ENCODE data around the gene LRPAP1.
A peak's percentile ranks its signal among the peaks of the same experiment; 100 is the strongest.
"Not testable (repeated sequence)": the region's sequence is repeated elsewhere in the genome, so short reads cannot be mapped to it uniquely, and the experiment has no call there.

The LRPAP1 gene

DNA sequence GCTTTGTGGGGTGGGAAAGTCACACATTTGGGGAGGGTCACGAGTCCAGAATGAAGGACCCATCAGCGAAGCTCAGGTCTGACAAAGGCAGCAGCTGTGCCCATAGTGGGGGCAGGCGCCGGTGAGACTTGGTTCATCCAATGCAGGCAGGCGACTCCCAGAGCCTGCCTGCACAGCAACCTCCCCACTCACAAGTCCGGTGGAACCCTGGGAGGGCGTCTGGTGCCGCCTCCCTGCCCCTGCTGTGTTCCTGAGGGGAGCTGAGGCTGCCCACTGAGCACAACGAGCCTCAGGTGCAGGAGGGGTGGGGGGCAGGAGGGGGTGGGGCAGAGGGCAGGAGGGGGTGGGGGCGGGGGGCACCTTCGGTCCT lies 13.7 kb downstream of the LRPAP1 start:
- DNase-seq (ENCODE audit: low spot score): no peak

DNA sequence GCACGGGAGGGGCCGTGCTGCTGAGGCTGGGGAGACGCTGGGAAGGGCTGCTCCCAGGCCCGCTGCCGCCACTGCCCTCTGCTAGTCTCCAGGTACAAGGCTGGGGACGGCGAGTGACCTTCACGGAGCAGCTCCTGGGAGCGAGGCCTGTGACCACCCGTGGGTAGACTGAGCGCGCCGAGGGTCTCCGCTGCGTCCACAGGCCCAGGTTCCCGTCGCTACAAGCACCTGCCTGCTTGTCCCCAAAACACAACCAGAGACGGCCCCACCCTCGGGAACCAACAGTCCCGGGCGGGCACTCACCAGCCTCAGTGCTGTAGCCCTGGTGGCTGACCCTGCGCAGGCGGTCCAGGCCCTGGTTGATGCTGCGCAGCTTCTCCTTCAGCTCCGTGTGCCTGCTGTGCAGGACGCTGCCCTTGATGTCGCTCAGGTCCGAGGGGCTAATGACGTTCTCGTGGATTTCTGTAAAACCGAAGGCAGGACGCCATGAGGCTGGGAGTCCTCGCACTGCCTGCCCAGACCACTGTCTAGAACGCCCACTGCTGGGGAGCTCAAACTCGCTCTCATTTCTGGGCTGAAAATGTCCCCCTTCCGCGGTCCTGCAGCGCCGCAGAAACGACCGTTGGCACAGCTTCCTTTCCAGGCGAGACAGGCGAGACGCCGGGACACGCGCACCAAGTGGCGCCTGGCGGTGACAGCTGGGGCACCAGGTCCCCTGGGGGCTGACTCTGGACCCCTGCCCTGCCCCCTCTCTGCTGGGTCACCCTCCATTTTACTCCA lies 14.3 kb downstream of the LRPAP1 start:
- DNase-seq (ENCODE audit: low spot score): no peak

DNA sequence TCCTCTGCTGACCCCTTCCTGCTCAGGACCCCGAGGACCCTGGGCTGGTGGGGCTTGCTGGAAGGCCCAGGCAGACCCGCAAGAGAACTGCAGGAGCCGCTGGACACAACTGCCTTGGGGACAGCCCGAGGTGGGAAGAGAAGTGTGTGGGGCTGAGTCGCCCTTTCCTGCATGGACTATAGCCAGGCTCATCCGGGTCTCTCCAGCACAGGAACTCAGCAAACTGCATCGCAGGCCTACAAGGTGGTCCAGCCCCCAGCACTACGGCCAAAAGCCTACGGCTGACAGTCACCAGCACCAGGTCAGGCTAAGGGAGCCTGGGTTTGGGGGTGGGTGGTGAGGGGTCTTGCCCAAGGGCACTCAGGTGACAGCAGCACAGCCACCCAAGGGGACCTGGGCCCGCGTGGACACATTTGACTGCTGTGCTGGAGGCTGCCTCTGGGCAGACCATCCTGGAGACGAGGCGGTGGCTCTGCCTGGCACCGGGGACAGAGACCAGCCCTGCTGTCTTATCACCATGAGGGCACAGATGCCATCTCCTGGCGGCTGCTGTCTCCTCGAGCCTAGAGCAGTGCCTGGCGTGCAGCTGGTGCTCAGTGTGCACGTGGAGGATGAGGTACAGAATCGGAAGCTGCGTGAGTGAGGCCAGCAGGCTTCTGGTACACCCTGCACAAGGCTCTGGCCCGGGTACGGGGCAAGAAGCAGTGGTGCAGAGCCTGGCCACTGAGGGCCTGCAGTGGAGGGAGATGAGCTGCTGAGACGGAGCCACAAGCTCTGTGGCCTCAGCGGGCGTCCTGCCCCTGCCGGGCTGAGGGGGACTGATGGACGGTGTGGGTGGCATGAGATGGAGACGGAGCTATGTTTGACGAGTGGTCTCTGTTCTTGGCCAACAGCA lies 15.1 kb downstream of the LRPAP1 start:
- no peak for DNase-seq (ENCODE audit: low spot score)

DNA sequence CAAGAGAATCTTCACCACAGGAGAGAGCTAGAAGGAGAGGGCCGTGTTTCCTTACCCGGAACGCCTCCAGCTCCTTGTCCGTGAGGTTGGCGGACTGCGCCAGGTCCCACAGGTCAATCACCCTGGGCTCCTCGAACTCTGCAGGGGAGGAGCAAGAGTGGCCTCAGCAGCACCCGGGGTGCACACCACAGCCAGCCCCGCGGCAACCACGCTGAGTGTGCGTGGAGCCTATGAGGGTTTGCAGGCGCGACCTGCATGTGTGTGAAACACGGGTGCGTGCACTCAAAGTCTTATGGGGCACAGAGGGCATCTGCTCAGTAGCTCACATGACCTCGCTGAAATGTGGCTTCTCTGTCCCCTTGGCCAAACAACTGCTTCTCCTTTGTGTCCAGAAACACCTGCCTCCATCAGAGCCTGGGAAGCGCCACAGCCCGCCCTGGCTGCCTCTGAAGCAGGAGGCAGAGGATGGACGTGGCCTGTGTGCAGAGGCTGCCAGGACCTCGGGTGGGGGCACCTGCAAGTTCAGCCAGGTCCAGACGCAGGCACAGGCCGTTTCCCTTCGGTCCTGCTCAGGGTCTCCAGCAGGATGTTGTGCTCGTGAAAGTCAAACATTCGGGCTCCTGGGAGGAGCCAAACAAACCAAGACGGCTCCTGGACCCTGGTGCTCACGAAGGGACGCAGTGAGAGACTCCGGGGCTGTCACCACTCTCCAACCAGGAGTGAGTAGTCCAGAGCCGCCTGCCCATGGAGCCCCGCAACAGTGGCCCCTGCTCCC lies 16.0 kb downstream of the LRPAP1 start:
- DNase-seq (ENCODE audit: low spot score): no peak

- no peak for DNase-seq (ENCODE audit: low spot score)
Measured at GRCh38 chr4:3515646-3516045, 16.6 kb downstream of the LRPAP1 start.

DNA sequence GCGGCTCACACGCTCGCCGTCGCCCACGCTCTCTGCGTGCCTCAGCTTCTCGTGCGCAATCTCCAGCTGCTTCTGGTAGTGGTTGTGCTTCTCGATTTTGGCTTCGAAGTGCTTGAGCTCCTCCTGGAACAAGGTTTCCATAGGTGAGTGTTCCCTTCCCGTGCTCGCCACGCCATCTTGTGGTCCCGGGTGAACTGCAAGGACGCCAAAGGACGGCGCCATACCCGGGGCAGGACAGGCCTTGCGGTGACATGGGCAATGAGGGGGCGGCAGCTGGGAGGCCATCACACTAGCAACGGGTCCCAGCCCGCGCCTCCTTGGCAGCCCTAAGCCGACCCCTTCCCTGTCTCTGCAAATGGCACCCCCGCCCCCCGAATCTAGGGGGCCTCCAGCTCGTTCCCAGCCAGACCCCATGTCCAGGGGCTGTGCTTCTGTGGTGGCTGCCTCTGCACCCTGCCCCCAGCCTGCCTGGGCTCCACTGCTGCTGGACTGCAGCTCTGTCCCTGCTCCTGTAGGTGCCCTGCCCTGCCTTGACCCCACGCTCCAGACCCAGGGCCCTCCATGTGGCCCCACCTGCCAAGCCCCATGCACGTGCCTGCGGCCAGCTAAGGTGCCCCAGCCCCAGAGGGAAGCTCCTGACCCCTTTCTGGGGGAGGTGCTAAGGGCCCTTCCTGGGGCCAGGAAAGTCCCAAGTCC lies 17.3 kb downstream of the LRPAP1 start:
- DNase-seq (ENCODE audit: low spot score): peak; percentile 87

- DNase-seq (ENCODE audit: low spot score): no peak
Measured at GRCh38 chr4:3514221-3514780, 17.9 kb downstream of the LRPAP1 start.

DNA sequence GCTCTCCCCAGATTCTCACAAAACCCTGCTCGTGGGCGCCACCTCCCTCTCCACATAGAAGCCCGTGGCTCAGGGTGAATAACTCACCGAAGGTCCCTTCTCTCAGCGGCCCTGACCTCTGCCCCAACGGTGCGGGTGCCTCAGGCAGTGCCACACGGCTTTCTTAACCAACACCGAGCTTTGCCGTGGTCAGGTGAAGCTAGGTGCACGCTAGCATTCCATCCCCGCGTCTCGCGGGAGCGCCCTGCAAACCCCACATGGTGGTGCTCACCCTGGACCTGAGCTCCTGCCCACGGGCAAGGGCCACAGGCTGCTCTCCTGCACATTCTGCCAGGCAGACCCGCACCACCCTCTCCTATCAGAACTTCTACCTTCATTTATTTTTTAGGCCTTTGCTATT lies 18.4 kb downstream of the LRPAP1 start:
- DNase-seq (ENCODE audit: low spot score): no peak

GRCh38 chr4:3512719-3513118 lies 19.5 kb downstream of the LRPAP1 start:
- DNase-seq (ENCODE audit: low spot score): no peak

- DNase-seq (ENCODE audit: low spot score): no peak
Measured at GRCh38 chr4:3512279-3512678, 19.9 kb downstream of the LRPAP1 start.

DNA sequence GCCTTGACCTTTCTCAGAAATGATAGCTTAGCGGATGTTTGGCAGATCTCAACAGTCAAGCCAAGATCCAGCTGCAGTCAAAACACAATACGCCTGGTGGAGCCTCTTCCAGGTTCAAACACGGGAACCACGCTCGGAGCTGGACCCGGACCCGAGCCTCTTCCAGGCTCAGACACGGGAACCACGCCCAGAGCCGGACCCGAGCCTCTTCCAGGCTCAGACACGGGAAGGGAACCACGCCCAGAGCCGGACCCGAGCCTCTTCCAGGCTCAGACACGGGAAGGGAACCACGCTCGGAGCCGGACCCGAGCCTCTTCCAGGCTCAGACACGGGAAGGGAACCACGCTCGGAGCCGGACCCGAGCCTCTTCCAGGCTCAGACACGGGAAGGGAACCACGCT lies 20.6 kb downstream of the LRPAP1 start:
- DNase-seq (ENCODE audit: low spot score): not testable (repeated sequence)

- no peak for DNase-seq (ENCODE audit: low spot score)
Measured at GRCh38 chr4:3511187-3511586, 21.0 kb downstream of the LRPAP1 start.

GRCh38 chr4:3510481-3510880 lies 21.7 kb downstream of the LRPAP1 start:
- no peak for DNase-seq (ENCODE audit: low spot score)

GRCh38 chr4:3508542-3508941 lies 23.7 kb downstream of the LRPAP1 start:
- no peak for DNase-seq (ENCODE audit: low spot score)

DNA sequence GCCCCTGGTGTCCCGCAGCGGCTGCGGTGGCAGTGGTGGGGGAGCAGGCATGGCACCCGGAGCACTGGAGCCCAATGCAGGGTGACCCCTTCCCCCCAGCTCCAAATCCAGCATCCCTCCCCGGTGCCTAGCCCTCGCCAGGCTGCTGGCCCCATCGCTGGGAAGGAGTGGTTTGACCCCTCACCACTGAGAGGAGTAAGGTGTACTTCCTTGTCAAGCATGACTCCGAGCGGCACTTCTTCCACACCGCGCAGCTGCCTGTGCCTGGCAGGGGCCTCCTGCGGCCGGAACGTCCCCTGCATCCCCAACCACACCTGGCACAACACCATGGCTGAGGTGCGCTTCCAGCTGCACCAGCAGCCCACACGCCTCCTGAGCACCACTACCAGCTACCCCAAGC lies 27.0 kb downstream of the LRPAP1 start:
- DNase-seq (ENCODE audit: low spot score): no peak

DNA sequence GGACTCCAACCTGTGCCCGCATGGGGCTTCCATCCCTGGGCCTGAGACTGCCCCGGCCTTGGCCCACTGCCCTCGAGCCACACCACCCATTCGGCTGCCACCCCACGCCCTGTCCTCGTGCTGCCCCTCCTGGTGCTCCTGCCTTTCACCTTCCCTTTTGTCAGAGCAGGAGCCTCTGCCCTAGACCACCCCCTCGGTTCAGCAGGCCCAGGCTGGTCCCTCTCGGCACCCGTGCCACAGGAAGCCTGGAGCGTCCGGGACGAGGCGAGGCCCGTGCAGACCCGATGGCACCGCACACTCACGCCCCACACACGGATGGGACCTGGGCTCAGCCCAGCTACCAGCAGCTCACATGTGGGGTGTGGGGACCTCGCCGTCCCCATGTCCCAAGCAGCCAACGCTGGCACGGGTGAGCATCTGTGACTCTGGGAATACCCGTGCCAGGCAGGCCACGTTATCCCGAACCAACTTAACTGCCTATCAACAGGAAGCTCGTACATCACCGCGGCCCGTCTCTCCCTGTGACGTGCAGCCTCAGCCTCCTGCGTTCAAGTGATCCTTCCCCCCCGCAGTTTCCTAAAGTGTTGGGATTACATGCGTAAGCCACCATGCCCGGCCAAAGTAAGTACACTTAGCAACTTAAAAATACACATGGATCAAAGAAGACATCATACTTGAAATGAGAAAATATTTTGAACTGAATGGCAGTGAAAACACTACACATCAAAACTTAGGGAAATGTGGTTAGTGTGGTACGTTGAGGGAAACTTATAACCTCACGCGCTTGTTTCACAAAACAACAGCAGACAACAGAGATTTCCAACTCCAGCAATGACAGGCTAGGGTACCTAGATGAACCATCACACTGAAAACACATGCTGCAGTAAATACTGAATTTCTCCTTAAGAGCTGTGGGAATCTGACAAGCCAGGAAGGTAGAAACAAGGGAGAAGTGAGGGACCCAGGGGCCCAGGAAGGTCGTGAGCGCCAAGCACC lies 29.0 kb downstream of the LRPAP1 start:
- no peak for DNase-seq (ENCODE audit: low spot score)

- DNase-seq (ENCODE audit: low spot score): no peak
Measured at GRCh38 chr4:3501825-3502425, 30.3 kb downstream of the LRPAP1 start.

DNA sequence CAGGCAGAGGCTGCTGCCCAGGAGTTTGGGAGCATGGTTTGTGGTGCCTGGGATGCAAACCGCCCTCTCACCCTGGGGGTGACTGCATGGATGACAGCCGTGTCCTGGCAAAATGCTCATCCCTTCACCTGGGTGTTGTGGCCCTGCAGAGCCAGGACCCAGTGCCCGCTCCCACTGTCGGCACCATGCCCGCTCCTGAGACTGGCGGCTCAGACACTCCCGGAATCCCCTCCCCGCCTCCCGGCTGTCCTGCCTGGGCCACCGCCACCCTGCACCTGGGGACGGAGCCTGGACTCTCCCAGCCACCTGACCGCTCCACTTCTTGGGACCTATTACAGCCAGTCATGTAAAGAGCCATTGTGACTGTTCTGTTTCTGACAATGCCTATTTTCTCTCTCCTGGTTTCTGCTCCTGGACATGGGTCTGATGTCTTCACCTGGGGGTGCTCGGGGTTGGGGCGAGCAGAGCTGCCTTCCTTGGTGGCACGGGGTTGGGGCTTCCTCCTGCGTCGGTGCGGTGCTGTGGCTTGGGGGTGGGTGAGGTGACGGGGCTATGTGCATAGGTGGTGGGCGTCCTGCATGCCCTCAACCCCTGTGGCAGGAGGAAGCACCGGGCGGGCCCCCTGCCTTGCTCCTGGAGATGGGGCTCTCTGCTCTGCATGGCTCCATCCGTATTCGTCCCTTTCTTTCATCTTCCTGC lies 30.9 kb downstream of the LRPAP1 start:
- DNase-seq (ENCODE audit: low spot score): no peak

- no peak for DNase-seq (ENCODE audit: low spot score)
Measured at GRCh38 chr4:3500634-3501101, 31.6 kb downstream of the LRPAP1 start.
